GM18867 (cell line): ENCODE results near the gene NOTCH1.

ENCODE experiments used
- ATAC-seq: cut with Tn5 transposase; IDR thresholded peaks from one replicate; pipeline ENCODE4 v1.9.1; 2021; ENCODE audit warnings: mild to moderate bottlenecking, moderate library complexity; ENCODE audit not compliant: unreplicated experiment

The NOTCH1 gene

DNA sequence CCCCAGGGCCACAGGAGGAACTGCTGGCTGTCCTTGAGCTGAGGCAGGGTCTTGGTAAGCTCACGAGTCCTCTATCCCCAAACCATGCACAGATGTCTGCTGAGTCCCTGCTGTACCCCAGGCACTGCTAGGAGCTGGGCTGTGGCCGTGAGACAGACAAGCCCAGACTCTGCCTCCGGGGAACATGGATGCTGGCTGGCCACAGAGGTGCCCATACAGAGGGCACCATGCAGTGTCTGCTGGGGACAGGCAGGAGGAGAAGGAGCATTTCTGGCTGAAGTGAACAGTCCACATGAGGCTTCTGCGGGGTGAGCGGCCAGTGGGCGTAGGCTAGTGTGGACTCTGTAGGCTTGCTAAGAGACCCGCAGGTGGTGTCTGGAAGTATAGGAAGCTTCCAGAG, 58.2 kb downstream of the NOTCH1 start:
- no peak for ATAC-seq

DNA sequence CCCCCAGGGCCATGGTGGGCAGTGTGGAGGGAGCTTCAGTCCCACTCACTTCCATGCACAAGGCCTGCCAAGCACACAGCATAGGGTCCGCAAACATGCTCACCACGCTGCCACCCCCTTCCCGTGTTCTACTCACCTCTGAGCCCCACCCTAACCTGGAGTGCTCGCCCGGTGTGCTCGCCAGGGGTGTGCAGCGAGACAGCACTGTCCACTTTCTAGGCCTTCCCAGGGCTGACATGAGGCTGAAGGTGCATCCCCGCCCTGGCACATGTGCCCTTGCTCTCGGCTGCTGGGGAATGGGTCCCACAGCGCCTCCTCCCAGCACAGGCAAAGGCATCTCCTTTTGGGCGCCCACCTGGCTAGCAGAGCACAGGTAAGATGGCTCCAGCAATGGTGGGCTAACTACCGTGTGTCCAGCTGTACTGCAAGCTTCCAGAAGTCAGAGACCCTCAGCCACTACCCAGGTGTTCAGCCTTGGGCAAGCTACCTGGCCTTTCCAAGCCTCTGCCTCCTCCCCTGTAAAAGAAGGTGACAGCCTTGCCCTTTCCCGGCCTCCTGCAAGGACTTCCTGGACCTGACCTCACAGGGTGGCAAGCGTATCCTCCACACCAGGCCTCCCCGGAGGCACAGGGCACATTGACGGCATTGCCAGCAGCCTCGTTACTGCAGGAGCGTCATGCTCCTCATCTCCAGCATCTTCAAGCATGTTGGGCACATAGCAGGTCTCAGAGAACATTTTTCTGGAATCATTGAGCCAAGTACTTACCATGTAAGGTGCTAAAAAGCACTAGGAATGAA, 58.8 kb downstream of the NOTCH1 start:
- ATAC-seq, result no peak

DNA sequence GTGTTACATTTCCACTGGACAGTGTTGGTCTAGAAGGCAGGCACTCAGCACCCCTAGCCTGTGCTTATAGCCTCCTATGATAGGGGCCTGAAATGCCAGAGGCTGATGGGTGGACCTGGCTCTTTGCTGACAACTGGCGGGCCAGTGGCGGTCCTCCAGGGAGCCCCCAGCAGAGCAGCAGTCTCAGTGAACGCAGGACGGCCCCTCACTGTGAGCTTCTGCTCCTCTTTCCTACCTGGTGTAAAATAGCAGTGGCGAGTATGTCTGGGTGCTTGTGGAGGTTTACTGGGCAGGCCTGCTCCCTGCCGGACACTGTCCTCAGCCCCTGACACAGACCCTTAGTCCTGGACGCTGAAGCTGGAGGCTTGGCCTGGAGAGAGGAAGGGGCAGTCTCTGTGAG, 59.7 kb downstream of the NOTCH1 start:
- no peak for ATAC-seq

DNA sequence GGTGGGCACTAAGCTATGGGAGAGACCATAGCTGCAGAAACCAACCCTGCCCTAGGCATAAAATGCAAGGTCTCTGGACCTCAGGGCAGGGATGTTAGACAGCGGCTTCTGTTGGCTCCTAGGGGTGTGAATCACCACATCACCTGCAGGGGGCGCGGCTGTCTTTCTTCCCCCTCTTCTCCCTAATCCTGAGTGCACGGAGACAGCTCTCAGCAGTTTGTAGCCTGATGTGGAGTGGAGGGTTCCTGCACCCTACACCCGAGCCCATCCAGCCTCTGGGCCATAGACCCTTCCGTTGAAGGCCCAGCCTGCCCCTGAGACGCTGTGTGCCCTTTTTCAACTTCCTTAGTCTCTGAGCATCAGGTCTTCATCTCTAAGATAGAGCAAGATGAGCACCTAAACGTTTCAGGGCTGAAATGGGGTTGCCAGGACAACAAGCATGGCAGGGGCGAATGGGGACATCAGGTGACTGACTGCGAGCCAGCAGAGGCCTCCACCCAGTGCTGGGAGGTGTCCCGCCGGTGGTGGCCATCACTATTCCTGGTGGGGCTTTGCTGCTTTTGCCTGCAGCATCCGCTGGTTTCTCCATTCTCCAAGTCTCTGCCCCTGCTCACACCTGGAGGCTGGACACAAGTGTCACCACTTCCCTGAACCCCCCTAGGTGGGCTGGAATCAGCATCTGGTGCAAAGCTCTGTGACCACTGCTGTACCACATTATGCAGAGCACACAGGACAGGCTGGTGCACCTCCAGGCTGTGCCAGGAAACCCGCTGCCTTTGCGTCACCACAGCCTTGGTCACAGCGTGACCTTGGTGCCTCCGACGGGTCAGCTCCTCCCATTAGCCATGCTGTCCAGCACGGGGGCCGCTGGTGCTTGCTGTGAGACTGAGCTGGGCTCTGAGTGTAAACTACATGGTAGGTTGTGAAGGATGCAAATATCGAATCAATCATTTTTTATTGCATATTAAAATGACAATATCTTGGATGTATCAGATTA, 60.5 kb downstream of the NOTCH1 start:
- no peak for ATAC-seq

- no peak for ATAC-seq
Observed at GRCh38 chr9:136484153-136485048, 61.4 kb downstream of the NOTCH1 start.

DNA sequence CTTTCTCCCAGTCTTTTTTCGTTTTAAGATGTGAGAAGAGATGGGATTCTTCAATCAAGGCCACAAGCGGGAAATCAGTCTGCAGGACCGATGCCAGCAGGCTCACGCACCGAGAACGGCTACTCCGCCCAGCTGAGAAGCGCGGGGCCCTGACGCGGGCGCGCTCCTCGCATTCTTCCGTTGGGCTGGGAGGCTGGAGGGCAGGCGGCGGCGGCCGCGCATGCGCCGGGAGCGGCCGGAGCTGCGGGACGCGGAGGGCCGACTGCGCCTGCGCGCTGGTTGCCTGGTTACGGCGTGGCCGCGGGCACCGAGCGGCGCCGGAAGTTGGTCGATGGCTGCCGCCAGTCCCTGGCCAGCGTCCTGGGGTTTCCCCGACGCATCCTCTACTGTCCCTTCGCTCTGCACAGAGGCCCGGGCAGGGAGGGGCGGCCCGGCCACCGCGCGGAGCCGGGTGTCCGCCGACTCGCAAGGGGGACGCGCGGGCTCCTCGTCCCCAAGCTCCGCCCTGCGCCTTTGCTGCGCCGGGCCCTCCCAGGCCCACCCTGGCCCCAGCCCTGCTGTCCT, 62.2 kb downstream of the NOTCH1 start:
- peak; percentile 58 for ATAC-seq

DNA sequence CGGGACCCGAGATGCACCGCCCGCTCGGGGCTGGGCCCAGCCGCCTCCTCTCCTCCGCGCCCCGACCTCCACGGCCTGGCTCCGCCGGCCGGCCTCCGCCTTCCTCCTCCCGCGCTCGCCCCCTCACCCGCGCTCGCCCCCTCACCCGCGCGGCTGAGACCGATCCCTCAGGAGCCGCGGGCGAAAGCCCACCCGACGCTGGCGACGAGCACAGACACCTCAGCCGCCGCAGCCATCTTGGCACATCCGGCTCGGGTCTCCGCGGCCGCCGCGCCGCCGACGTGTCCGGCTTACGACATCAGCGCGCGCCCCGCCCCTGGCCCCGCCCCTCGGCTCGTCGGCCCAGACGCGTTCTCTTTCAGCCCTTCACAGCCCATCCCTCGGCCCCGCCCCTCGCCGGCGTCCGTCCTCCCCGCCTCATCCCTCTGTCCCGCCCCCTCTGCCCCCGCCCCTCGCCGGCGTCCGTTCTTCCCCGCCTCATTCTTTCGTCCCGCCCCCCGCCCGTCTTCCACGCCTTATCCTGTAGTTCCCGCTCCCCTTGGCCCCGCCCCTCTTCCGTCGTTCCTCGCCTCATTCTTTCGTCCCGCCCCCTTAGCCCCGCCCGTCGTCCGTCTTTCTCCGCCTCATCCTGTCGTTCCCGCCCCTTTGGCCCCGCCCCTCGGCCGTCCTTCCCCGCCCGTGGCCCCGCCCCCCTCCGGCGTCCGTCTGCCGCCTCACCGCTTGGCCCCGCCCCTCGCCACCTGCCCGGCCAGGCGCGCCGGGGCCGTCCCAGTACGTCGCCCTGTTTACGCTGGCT, 62.9 kb downstream of the NOTCH1 start, which contains the start of gene SEC16A:
SEC16A (minus strand) TSS at position 248 of the 796 bp plus-strand sequence. CDS start 5,425 bp downstream, outside the sequence.
- ATAC-seq, result peak; percentile 59

- no peak for ATAC-seq
Observed at GRCh38 chr9:136482046-136482792, 63.6 kb downstream of the NOTCH1 start.

DNA sequence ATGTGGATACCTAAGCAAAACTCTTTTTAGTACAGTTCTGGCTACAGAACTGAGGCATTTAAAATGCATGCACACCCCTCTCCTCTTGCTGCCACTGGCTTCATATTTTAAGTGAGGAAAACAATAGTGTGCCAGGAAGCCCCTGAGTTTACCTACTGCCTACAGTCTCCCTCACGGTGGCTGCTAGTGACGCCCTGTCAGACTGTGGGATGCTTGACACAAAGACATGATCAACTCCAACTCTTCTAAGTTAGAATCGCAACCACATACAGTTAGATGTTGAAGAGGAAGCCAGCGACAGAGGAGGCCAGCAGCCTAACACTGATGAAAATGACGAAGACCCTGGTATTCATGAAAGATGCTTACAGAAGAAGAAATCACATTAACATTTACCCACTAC, 64.3 kb downstream of the NOTCH1 start:
- ATAC-seq, result no peak

DNA sequence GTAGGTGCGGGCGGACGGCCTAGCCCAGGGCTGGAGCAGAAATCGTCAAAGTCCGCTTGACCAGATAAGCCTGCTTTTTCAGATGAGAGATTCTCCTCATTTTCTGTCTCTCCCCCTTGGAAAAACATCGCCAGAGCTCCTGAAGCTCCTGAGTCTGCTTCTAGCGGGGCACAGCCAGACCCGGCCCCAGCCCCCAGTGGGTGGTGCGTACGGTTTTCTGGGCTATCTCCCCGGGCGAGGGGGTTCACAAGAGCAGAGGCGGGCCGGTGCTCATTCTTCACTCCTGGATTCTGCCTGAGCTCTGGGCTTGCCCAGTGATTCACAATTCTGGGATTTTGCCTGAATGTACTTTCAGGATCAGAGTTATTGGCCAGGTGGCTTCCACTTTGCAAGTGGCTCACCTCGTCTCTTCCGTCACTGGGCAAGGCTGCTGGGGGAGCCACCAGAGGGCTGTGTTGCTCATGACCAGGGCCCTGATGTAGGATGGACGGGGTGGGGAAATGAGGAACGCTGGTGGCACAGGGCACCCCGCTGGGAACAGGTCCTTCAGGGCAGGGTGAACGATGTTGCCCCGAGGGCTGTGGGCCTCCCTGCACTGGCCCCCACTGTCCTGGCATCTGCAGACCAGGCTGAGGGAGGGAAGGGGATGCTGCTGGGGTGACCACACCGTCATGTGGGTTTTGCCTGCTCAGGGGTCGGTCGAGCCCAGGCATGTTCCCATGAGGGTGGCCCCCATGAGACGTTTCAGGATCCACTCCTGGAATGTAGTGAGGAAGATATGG, 69.3 kb downstream of the NOTCH1 start:
- no peak for ATAC-seq

DNA sequence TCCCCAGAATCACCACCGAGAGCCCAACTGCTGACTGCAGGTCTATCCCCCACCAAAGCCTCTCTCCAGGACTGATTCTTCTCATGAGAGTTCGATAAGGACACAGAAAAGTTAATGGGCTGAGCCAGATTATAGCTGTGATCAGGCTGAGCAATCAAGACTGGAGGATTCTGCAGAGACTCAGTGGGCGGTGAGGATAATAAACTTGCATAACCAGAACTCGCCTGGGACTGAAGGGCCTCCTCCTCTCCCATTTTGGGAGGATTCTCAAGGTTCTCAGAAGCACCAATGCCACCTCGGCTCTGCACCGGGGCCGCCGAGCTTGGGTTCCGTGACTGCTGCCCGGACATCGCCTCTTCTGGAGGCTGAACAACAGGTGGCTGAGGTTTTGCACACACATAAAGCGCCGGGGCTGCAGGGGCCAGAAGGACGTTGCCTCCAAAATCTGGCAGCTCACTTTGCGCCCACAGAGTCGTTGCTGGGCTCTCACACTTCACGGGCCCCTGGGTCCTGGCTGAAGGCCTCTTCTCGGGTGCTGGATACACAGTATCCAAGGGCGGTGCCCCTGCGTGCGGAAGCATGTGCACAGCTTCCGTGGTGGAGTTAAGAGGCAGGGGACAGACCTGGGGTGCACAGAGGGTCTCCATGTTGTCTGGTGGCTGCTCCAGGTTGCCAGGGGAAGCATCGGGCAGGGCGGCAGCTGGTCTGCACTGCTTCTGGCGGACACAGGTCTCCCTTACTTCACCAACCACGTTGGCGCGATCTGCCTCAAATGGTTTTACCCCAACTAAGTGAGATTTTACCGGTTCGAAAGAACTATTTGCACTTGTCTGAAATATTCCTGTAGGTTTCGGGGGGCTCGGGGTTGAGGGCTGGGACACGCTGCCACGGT, 70.6 kb downstream of the NOTCH1 start:
- no peak for ATAC-seq

GRCh38 chr9:136474021-136474640, 71.7 kb downstream of the NOTCH1 start:
- ATAC-seq, result no peak

DNA sequence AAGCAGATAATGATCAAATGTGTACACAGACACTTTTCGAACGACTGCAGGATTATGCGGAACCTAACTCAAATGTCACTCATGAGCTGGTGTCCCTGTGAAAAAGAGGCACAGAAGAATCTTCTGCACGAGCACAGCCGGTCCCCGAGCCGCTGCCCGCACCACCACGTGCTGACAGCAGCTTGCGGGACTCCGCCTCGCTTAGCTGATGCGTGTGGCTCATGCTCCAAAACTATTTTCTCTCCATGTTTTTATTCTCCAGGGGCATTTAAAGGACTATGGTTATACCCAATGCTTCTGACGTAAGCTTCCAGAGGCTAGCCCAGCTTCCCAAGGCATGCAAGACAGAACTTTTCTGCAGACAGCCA, 72.5 kb downstream of the NOTCH1 start:
- ATAC-seq, result no peak

GRCh38 chr9:136472640-136473353, 73.1 kb downstream of the NOTCH1 start:
- ATAC-seq, result no peak

DNA sequence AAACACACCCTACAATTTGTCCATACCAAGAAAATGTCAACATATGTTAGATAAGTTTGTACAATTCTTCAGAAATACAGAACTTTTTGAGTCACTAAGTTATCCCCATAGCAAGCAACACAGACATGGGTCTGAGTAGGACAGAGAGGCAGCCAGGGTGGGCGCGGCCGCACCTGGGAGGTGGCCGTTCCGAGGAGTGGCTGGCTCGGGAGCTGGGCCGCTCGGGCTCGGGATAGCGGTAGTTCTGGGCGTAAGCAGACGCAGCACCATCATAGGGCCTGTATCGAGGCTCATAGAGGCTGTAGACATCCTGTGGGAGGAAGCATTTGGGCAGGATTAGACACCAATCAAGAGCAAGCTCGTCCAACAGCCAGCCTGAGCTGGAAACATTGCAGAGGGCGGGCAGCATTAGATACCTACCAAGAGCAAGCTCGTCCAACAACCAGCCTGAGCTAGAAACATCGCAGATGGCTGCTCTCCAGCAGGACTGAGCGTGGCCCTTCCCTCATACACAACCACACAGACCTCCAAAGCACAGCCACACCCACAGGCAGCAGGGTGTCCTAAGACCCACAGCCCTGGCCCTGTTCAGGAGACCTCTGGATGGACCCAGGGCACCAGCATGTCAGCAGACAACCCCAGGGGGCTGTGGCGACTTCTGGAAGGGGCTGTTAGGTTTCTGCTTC, 73.9 kb downstream of the NOTCH1 start:
- ATAC-seq, result no peak
